SU-DHL-6 (cell line): ENCODE results near the gene GATA1.

Experiments used
- EZH2phosphoT487 ChIP-seq: fragments of 200-600 bp; sonication (generic), shearing (Covaris generic); conservative IDR thresholded peaks from 2 replicates; pipeline ENCODE4 v1.6.1; 2018; ENCODE audit warnings: mild to moderate bottlenecking, antibody characterized with exemption, low read length, moderate library complexity, mixed read lengths
- TF ChIP-seq, protein P1 (sequence below): fragments of 200-600 bp; sonication (generic); IDR thresholded peaks from one replicate; pipeline ENCODE4 v1.5.1; 2017; ENCODE audit warnings: antibody characterized with exemption, mild to moderate bottlenecking, low read length, moderate library complexity; ENCODE audit not compliant: insufficient read depth, poor library complexity, severe bottlenecking

DNA sequence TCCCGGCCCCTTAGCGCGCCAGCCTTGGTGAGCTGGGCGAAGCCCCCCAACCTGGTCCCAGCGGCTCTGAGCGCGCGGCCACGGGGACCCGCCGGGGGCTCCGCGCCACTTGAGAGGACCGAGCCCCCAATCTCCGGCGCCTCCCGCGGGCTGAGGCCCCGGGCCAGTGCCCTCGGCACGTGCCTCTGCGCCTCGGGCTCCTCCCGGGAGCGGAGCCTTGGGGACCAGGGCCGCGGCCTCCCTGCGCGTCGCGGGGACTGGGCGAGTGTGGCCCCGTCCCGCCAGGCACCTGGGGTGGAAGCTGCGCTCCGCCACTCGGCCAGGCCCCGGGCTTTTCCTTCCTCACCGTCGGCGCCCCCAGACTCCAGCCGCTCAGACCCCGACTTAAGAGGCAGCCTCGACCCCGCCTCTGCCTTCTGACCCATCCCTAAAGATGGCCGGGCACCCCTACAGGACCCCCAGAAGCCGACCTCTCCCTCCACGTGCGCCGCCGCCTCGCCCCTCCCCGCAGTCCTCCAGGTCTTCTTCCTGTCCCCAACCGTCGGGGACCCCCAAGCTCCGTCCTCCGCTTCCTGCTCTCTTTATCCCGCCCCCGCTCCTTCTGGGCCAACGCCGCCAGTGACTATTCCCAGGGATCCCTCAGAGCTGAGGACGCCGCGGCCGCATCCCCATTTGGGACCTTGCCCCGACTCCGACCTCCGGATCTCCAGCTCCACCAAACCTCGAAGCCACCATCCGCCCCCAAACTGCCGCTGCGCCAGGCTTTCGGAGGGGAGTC, 40.7 kb downstream of the GATA1 start:
- TF ChIP-seq, protein P1, sequence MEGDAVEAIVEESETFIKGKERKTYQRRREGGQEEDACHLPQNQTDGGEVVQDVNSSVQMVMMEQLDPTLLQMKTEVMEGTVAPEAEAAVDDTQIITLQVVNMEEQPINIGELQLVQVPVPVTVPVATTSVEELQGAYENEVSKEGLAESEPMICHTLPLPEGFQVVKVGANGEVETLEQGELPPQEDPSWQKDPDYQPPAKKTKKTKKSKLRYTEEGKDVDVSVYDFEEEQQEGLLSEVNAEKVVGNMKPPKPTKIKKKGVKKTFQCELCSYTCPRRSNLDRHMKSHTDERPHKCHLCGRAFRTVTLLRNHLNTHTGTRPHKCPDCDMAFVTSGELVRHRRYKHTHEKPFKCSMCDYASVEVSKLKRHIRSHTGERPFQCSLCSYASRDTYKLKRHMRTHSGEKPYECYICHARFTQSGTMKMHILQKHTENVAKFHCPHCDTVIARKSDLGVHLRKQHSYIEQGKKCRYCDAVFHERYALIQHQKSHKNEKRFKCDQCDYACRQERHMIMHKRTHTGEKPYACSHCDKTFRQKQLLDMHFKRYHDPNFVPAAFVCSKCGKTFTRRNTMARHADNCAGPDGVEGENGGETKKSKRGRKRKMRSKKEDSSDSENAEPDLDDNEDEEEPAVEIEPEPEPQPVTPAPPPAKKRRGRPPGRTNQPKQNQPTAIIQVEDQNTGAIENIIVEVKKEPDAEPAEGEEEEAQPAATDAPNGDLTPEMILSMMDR, result no peak
- TF ChIP-seq EZH2phosphoT487, result no peak
